HL-60 (cell line): ENCODE data around the gene CDKL2.
A peak's percentile ranks its signal among the peaks of the same experiment; 100 is the strongest.

ENCODE experiments used
- DNase-seq, 2 experiments: peaks; one replicate each; pipeline ENCODE4 v3.0.0-alpha.2; 2010 to 2020; ENCODE audit warnings: low read depth in 1 of 2, low spot score in 1 of 2
- H3K27ac ChIP-seq: fragments of 250-450 bp; sonication (Bioruptor Pico); replicated peaks from 2 replicates; pipeline ENCODE4 v1.5.1; 2020; ENCODE audit warnings: mild to moderate bottlenecking, moderate library complexity
- H3K27me3 ChIP-seq: fragments of 250-450 bp; sonication (Bioruptor Pico); 2 replicates; pipeline ENCODE4 v1.5.1; 2021; ENCODE audit warnings: mild to moderate bottlenecking, moderate library complexity; ENCODE audit not compliant: insufficient read depth, poor library complexity, severe bottlenecking
- H3K4me3 ChIP-seq: replicated peaks from 2 replicates; pipeline ENCODE4 v1.5.1; 2011; ENCODE audit warnings: mild to moderate bottlenecking, control low read depth, low read length; ENCODE audit not compliant: insufficient read depth
- GABPA ChIP-seq: IDR thresholded peaks from 2 replicates; pipeline ENCODE4 v1.6.1; 2012; ENCODE audit warnings: low read depth
- POLR2AphosphoS5 ChIP-seq: IDR thresholded peaks from 2 replicates; pipeline ENCODE4 v1.6.1; 2012; ENCODE audit warnings: low read depth
- SPI1 ChIP-seq: IDR thresholded peaks from 2 replicates; pipeline ENCODE4 v1.6.1; 2012; ENCODE audit warnings: low read depth, mild to moderate bottlenecking, borderline replicate concordance
- TF ChIP-seq, protein P1 (sequence below): IDR thresholded peaks from 2 replicates; pipeline ENCODE4 v1.6.1; 2012; ENCODE audit warnings: low read depth; ENCODE audit not compliant: insufficient replicate concordance
- TF ChIP-seq, protein P2 (sequence below): IDR thresholded peaks from one replicate; pipeline ENCODE4 v1.5.1; 2011; ENCODE audit warnings: low read length, control low read depth, inconsistent platforms; ENCODE audit not compliant: insufficient read depth

CDKL2 gene

DNA sequence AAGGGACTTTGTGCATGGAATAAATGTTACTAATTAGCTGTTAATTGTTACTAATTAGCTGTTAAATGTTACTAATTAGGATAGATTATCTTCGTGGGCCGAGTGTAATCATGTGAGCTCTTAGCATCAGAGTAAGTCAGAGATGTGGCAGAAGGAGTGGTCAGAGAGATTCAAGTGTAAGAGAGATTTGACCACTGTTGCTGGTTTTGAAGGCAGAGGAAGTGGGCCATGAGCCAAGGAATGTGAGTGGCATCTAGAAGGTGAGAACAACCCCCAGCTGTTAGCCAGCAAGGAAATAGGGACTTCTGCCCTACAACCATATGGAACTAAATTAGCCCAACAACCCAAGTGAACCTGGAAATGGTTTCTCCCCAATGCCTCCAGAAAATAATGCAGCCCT, 46.3 kb downstream of the CDKL2 start:
- DNase-seq = no peak
- no peak overlapping the region for H3K4me3 ChIP-seq
- H3K27me3 ChIP-seq = no peaks in the 10 kb centered on the region
- H3K27ac ChIP-seq = no peak overlapping the region
- TF ChIP-seq POLR2AphosphoS5 = no peak
- TF ChIP-seq, protein P1, sequence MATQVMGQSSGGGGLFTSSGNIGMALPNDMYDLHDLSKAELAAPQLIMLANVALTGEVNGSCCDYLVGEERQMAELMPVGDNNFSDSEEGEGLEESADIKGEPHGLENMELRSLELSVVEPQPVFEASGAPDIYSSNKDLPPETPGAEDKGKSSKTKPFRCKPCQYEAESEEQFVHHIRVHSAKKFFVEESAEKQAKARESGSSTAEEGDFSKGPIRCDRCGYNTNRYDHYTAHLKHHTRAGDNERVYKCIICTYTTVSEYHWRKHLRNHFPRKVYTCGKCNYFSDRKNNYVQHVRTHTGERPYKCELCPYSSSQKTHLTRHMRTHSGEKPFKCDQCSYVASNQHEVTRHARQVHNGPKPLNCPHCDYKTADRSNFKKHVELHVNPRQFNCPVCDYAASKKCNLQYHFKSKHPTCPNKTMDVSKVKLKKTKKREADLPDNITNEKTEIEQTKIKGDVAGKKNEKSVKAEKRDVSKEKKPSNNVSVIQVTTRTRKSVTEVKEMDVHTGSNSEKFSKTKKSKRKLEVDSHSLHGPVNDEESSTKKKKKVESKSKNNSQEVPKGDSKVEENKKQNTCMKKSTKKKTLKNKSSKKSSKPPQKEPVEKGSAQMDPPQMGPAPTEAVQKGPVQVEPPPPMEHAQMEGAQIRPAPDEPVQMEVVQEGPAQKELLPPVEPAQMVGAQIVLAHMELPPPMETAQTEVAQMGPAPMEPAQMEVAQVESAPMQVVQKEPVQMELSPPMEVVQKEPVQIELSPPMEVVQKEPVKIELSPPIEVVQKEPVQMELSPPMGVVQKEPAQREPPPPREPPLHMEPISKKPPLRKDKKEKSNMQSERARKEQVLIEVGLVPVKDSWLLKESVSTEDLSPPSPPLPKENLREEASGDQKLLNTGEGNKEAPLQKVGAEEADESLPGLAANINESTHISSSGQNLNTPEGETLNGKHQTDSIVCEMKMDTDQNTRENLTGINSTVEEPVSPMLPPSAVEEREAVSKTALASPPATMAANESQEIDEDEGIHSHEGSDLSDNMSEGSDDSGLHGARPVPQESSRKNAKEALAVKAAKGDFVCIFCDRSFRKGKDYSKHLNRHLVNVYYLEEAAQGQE = no peak
- no peak for TF ChIP-seq GABPA
- no peak for TF ChIP-seq SPI1
- TF ChIP-seq, protein P2, sequence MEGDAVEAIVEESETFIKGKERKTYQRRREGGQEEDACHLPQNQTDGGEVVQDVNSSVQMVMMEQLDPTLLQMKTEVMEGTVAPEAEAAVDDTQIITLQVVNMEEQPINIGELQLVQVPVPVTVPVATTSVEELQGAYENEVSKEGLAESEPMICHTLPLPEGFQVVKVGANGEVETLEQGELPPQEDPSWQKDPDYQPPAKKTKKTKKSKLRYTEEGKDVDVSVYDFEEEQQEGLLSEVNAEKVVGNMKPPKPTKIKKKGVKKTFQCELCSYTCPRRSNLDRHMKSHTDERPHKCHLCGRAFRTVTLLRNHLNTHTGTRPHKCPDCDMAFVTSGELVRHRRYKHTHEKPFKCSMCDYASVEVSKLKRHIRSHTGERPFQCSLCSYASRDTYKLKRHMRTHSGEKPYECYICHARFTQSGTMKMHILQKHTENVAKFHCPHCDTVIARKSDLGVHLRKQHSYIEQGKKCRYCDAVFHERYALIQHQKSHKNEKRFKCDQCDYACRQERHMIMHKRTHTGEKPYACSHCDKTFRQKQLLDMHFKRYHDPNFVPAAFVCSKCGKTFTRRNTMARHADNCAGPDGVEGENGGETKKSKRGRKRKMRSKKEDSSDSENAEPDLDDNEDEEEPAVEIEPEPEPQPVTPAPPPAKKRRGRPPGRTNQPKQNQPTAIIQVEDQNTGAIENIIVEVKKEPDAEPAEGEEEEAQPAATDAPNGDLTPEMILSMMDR = no peak

DNA sequence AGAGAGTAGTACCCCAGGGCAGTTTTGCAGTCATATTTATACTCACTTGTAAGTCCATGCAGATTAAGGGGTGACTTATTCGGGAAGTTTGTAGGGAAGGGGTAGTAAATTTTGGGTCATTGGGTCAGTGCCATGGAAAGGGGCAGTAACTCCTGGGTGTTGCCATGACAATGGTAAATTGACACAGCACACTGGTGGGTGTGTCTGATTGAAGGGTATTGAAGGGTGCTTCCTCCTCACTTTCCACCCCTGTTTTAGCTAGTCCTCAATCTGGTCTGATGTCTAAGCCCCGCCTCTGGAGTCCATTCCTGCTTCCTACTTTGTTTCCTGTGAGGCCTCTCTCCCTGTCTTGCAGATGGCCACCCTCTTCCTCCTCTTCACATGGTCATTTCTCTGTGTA, 62.6 kb downstream of the CDKL2 start:
- H3K27me3 ChIP-seq = no peaks in the 10 kb centered on the region
- peak overlapping the region; percentile 38; the same call in 1 of the 2 replicates for H3K27ac ChIP-seq
- TF ChIP-seq POLR2AphosphoS5 = no peak
- TF ChIP-seq, protein P2 = no peak
- no peak for DNase-seq
- H3K4me3 ChIP-seq = no peak overlapping the region

DNA sequence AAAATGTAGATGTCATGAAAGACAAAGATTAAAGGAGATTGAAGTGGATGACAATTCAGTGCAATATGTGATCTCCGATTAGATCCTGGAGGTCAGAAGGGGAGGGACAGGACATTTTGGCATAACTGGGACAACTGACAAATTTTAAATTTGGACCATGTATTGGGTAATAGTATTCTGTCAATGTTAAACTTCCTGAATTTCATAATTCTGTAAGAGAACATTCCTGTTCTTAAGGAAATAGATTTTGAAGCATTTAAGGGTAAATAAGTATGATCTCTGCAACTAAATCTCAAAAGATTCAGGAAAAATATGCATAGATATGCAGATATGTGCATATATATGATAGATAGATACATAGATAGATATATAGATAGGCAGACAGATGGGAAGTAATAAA, 63.4 kb downstream of the CDKL2 start:
- TF ChIP-seq, protein P1 = no peak
- no peak for TF ChIP-seq SPI1
- TF ChIP-seq GABPA = no peak
- TF ChIP-seq, protein P2 = no peak
- TF ChIP-seq POLR2AphosphoS5 = no peak
- Histone ChIP-seq H3K27me3 (no peaks in the 10 kb centered on the region), H3K27ac (peak overlapping the region; percentile 38; the same call in 1 of the 2 replicates), H3K4me3 (no peak overlapping the region)
- no peak for DNase-seq

DNA sequence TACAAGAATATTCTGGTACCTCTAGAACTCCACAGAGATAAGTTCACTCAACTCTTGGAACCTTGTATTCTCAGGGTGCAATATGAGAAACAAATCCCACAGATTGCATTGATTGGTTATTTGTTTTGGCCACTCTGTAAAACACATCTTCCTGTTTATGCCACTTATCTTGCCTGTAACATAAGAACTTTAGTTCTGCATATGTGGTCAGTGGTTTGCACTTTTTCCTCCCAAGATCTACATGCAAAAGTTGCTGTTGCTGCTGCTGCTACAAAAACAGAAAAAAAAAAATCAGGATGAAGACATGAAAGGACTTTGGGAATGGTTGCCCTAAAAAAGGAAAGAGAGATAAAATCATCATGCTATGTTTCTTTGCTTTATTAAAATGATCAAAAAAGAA, 64.8 kb downstream of the CDKL2 start:
- no peak overlapping the region for H3K4me3 ChIP-seq
- DNase-seq = peak in 1 of 2 experiments; percentile 45
- no peaks in the 10 kb centered on the region for H3K27me3 ChIP-seq
- H3K27ac ChIP-seq = no peak overlapping the region
- TF ChIP-seq SPI1 = no peak
- no peak for TF ChIP-seq GABPA
- TF ChIP-seq, protein P2 = no peak
- TF ChIP-seq POLR2AphosphoS5 = no peak
- TF ChIP-seq, protein P1 = no peak
